Small intestine (tissue), 7 donors: ENCODE data around the gene NINJ2. TPM values are rescaled to one million over a fixed set of nuclear protein-coding genes. Genes with fewer than 3 reads are reported as not detected.

ENCODE experiments used
- DNase-seq, 2 donors: peaks; one replicate each; pipeline versions ENCODE4 v3.0.0 to v3.0.0-alpha.2; 2013
- FAIRE-seq: peaks from 2 replicates; lab custom pipeline; 2012; peaks lifted over from hg19 to GRCh38; lab: Jason Lieb, UNC
- H3K27ac ChIP-seq, 3 donors: one replicate each; pipeline ENCODE4 v1.5.1; 2013; ENCODE audit warnings: low read length in 2 of 3, mild to moderate bottlenecking in 2 of 3, control low read depth in 1 of 3, inconsistent platforms in 1 of 3, low read depth in 1 of 3, moderate library complexity in 1 of 3
- H3K27me3 ChIP-seq, 3 donors: one replicate each; pipeline ENCODE4 v1.6.1; 2013; ENCODE audit warnings: low read length in 3 of 3, inconsistent platforms in 1 of 3; ENCODE audit not compliant: control insufficient read depth in 3 of 3, insufficient read depth in 3 of 3
- H3K36me3 ChIP-seq, 3 donors: one replicate each; pipeline ENCODE4 v1.6.1; 2013; ENCODE audit warnings: low read length in 3 of 3, inconsistent platforms in 1 of 3, low read depth in 1 of 3, mild to moderate bottlenecking in 1 of 3, moderate library complexity in 1 of 3; ENCODE audit not compliant: control insufficient read depth in 3 of 3, insufficient read depth in 2 of 3
- H3K4me1 ChIP-seq, 3 donors: one replicate each; pipeline ENCODE4 v1.6.1; 2013; ENCODE audit warnings: low read length in 2 of 3, inconsistent platforms in 1 of 3, low read depth in 1 of 3, mild to moderate bottlenecking in 1 of 3, moderate library complexity in 1 of 3; ENCODE audit not compliant: control insufficient read depth in 3 of 3, insufficient read depth in 2 of 3
- H3K4me3 ChIP-seq, 3 donors: one replicate each; pipeline ENCODE4 v1.5.1; 2013; ENCODE audit warnings: low read length in 3 of 3, control low read depth in 1 of 3, inconsistent platforms in 1 of 3, low read depth in 1 of 3, mild to moderate bottlenecking in 1 of 3, moderate library complexity in 1 of 3
- H3K9me3 ChIP-seq, 2 donors: one replicate each; pipeline ENCODE4 v1.6.1; 2013; ENCODE audit warnings: low read depth in 1 of 2, low read length in 1 of 2; ENCODE audit not compliant: control insufficient read depth in 2 of 2, insufficient read depth in 1 of 2
- WGBS, 3 donors: extraction: QIAGEN DNeasy Blood & Tissue Kit; methylation state at CpG; one replicate each; pipeline ENCODE4 v1.1.7; 2013; 5-methylcytosine and 5-hydroxymethylcytosine counted together
- polyA plus RNA-seq, 4 donors: library from polyadenylated mRNA; stranded (reverse) in 3 of 4; unstranded in 1 of 4; fragments of 200-250 nt in 3 of 4; fragments of 120-200 nt in 1 of 4; gene quantifications; one replicate each; pipeline versions ENCODE4 v1.2.1 to v1.2.3, GENCODE V29; 2013
- donor health status: healthy with polysubstance abuse.
- donor health status: control.
- donor health status: control.
- donor health status: Bipolar disorder and iron deficiency.
- donor health status: healthy.

NINJ2 gene
- polyA plus RNA-seq, 4 donors = 0.67 to 8.1 (median 3.8) TPM

GRCh38 chr12:681568-682256 lies 18.5 kb upstream of the NINJ2 start:
- DNase-seq = no peak
- H3K9me3 ChIP-seq = no peaks in the 10 kb centered on the region
- FAIRE-seq = no peak
- H3K4me3 ChIP-seq = no peak overlapping the region
- WGBS, 3 donors = 85 to 92% (median 91%) methylated on average over 10 of the region's 10 CpGs
- no peaks in the 10 kb centered on the region for H3K36me3 ChIP-seq
- no peaks in the 10 kb centered on the region for H3K4me1 ChIP-seq
- H3K27ac ChIP-seq = no peak overlapping the region
- no peaks in the 10 kb centered on the region for H3K27me3 ChIP-seq

DNA sequence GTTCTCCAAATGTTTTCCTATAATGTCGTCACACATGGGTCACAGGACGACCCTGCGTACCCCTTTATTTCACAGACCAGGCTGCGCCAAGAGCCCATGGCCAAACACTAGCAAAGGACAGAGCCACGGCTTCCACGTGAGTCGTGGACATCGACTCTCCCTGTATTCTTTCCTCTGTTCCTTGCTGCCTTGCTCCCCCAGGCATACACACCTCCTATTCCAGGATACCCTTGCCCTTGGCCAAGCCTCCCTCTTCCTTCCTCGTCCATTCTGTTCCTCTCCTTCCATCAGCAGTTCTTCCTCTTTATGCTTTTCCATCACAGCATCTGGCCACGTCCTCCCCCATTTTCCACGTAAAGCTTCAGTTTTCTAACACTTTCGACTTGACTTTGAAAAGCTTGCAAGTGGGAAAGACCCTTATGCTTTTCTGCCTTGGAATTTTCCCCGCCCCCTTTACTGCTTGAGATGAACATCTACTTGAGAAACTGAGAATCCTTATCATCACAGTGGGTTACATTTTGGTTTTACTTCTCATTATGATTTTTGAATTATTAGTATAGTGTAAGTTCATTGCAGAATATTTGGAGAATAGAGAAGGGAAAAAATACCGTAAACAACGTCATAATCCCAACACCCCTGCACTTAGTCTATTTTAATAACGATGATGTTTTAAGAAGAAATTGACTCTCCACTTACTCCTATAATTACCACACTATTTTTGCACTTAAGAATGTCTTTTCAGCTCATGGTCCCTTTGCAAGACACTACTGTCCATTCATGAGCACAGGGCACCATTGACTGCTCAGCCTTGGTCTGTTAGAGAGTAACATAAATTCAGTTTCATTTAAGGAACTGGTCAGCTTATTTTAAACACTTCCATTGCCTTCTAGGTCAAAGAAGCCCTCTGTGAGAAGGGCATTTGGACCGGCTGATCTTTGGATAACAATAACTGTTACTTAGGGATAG lies 15.8 kb upstream of the NINJ2 start:
- H3K27ac ChIP-seq = no peak overlapping the region
- H3K4me1 ChIP-seq = no peaks in the 10 kb centered on the region
- no peaks in the 10 kb centered on the region for H3K9me3 ChIP-seq
- H3K36me3 ChIP-seq = no peaks in the 10 kb centered on the region
- FAIRE-seq (no peak), DNase-seq (no peak)
- WGBS, 3 donors = 80 to 93% (median 86%) methylated on average over 17 of the region's 17 CpGs
- no peak overlapping the region for H3K4me3 ChIP-seq
- no peaks in the 10 kb centered on the region for H3K27me3 ChIP-seq

- WGBS, 3 donors = 95 to 96% (median 96%) methylated on average over 4 of the region's 4 CpGs
- no peaks in the 10 kb centered on the region for H3K4me1 ChIP-seq
- no peak for FAIRE-seq
These were observed 12.3 kb upstream of the NINJ2 start for GRCh38 chr12:675562-675961.

GRCh38 chr12:674272-674781 lies 11.1 kb upstream of the NINJ2 start:
- no peak for FAIRE-seq
- H3K4me3 ChIP-seq = no peak overlapping the region
- H3K27me3 ChIP-seq = no peaks in the 10 kb centered on the region
- peak overlapping the region in 1 of 3 donors; percentile 69 for H3K27ac ChIP-seq
- H3K36me3 ChIP-seq = no peaks in the 10 kb centered on the region
- WGBS, 3 donors = 46 to 69% (median 51%) methylated on average over 4 of the region's 4 CpGs
- peak in 1 of 2 donors; percentile 16 for DNase-seq
- H3K9me3 ChIP-seq = no peaks in the 10 kb centered on the region
- no peaks in the 10 kb centered on the region for H3K4me1 ChIP-seq

More at GRCh38 chr12:675562-675961, 12.3 kb upstream of the NINJ2 start:
- Histone ChIP-seq H3K4me3 (no peak overlapping the region), H3K9me3 (no peaks in the 10 kb centered on the region), H3K27ac (no peak overlapping the region), H3K36me3 (no peaks in the 10 kb centered on the region), H3K27me3 (no peaks in the 10 kb centered on the region)
- no peak for DNase-seq

DNA sequence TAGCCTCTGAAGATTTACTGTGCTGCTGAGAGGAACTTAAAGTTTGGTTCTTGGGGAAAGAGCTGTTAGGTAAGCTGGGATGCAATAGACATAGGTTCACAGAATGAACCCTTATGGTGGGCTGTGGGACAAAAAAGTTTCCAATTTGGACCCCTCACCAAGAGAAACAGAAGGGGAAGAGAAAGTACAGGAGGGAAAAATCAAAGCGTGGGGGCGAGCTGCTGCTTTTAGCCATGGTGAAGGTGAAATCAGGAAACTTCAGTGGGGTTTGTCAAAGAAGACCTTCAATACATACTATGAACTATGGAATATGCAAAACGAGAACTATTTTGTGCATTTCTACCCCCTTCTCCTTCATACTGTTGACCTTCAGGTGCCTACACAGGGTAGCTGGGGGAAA lies 10.6 kb upstream of the NINJ2 start:
- WGBS, 3 donors = 57 to 85% (median 78%) methylated on average over 3 of the region's 3 CpGs
- no peak overlapping the region for H3K4me3 ChIP-seq
- H3K27me3 ChIP-seq = no peaks in the 10 kb centered on the region
- no peaks in the 10 kb centered on the region for H3K36me3 ChIP-seq
- DNase-seq (no peak), FAIRE-seq (no peak)
- no peaks in the 10 kb centered on the region for H3K9me3 ChIP-seq
- peak overlapping the region in 2 of 3 donors; percentile 43 to 69 for H3K27ac ChIP-seq
- no peaks in the 10 kb centered on the region for H3K4me1 ChIP-seq

DNA sequence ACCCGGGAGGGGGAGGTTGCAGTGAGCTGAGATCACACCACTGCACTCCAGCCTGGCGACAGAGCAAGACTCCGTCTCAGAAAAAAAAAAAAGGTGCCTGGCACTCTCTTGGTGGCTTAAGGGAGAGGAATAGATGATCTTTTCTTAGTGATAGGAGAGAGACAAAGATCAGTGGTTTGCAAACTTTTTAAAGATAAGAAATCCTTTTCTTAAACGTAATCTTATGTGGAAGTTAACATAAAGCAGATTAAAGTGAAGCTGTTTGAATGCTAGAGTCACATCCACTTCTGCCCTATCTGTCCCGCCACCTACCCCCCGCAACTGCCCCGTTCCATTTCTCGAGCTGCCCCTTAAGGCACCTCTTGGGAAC lies 6.3 kb upstream of the NINJ2 start:
- FAIRE-seq = no peak
- Histone ChIP-seq H3K27me3 (no peaks in the 10 kb centered on the region), H3K27ac (no peak overlapping the region), H3K36me3 (no peaks in the 10 kb centered on the region), H3K9me3 (no peaks in the 10 kb centered on the region), H3K4me3 (no peak overlapping the region), H3K4me1 (no peaks in the 10 kb centered on the region)
- no peak for DNase-seq
- 84 to 85% (median 84%) methylated on average over 8 of the region's 8 CpGs for WGBS, 3 donors

DNA sequence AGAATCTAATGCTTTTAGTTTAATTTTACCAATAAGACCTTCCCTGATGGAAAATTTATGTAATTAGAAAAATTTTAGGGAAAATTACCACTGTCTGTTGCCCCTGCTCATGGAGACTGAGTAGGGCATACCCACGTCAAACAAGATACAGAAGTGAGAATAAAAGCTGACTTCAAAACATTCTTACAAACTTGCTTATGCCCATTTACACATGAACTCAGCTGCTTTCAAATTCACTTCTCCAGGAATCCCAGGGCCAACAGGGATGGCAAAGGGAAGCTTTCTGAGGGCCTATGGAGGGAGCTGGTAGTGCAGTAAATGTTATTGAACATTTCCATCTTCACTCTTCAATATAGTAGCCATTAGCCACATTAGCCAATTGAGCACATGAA lies 4.8 kb upstream of the NINJ2 start:
- no peaks in the 10 kb centered on the region for H3K4me1 ChIP-seq
- FAIRE-seq (no peak), DNase-seq (no peak)
- H3K27me3 ChIP-seq = peaks cover 0 to 7% (median 0%) of the 10 kb centered on the region in 3 donors
- H3K36me3 ChIP-seq = no peaks in the 10 kb centered on the region
- H3K4me3 ChIP-seq = no peak overlapping the region
- 75 to 95% (median 79%) methylated on average over 1 of the region's 1 CpG for WGBS, 3 donors
- H3K9me3 ChIP-seq = no peaks in the 10 kb centered on the region
- H3K27ac ChIP-seq = no peak overlapping the region

DNA sequence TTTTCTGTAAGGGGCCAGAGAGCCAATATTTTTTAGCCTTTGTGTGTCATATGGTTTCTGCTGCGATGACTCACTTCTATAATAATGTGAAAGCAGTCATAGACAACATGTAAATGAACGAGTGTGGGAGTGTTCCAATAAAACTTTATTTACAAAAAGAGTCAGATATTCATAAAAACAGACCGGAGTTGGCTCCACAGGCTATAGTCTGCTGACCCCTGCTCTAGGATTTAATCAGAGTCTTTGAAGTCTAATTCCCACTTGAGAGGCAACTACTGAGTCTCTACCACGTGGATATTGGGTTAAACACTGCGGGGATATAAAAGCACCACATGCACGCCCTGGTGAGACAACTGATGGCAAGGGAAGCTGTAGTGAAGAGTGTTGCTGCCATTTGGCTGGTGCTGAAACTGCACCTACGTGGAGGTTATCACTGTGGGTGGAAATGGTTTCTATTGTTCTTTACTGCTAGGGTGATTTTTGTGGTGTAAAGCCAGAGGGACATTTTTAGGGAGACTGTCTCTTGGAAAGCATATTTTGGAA lies 3.6 kb upstream of the NINJ2 start:
- FAIRE-seq (no peak), DNase-seq (no peak)
- WGBS, 3 donors = 46 to 60% (median 60%) methylated on average over 7 of the region's 7 CpGs
- no peak overlapping the region for H3K27ac ChIP-seq
- no peak overlapping the region for H3K4me3 ChIP-seq
- no peaks in the 10 kb centered on the region for H3K4me1 ChIP-seq
- H3K27me3 ChIP-seq = peaks cover 0 to 10% (median 0%) of the 10 kb centered on the region in 3 donors
- no peaks in the 10 kb centered on the region for H3K9me3 ChIP-seq
- H3K36me3 ChIP-seq = no peaks in the 10 kb centered on the region
